ENCODE data around the gene SMG6.

The SMG6 gene

DNA sequence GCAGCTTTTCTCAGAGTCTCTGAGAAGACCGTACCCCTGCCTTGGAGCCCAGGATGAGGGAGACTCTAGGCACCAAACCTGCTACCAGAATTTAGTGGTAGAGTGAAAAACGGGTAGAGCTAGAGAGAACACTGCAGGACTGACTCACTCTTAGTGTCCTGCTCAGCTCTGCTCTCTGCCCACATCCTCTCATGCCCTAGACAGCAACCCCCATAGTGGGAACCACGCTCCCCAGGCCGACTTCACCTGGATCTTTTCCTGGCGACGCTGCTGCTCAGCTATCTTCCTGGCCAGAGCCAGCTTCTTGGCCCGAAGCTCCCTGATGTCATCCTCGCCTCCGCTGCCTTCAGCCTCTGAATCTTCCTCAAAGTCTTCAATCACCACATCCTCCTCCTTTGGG, 222.0 kb downstream of the SMG6 start:
- peaks cover 28% of the 10 kb centered on the region for H3K36me3 ChIP-seq (ENCODE audit: insufficient read depth, low read length)
- no peaks in the 10 kb centered on the region for H3K27me3 ChIP-seq (ENCODE audit: insufficient read depth, low read length)
- no peak overlapping the region for H3K27ac ChIP-seq (ENCODE audit: low read depth, low read length)
- H3K9ac ChIP-seq (ENCODE audit: low read depth, low read length) = no peak overlapping the region
- no peak overlapping the region for H3K4me3 ChIP-seq (ENCODE audit: low read length)
- H3K4me1 ChIP-seq (ENCODE audit: insufficient read depth, low read length) = no peaks in the 10 kb centered on the region
- 93% methylated on average over 9 of the region's 9 CpGs for WGBS
- H3K9me3 ChIP-seq (ENCODE audit: insufficient read depth, low read depth, low read length) = no peaks in the 10 kb centered on the region

DNA sequence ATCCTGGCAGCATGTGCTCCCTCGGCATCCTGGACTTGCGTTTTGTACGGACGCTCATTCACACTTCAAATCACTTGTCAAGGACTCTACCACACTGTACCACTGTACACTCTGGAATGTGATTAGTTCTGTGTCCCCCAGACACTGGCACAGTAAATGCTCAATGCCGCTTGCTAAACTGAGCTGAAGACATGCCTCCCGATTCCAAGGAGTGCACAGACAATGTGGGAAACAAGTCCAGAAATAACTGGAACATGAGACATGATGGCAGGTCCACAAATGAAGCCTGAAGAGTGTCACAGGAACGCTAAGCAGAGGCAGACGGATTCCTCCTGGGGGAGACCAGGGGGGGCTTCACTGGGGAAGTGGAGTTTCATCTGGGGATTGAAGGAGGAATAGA, 226.5 kb downstream of the SMG6 start:
- no peaks in the 10 kb centered on the region for H3K27me3 ChIP-seq (ENCODE audit: insufficient read depth, low read length)
- peaks cover 37% of the 10 kb centered on the region for H3K36me3 ChIP-seq (ENCODE audit: insufficient read depth, low read length)
- 95% methylated on average over 8 of the region's 8 CpGs for WGBS
- no peaks in the 10 kb centered on the region for H3K9me3 ChIP-seq (ENCODE audit: insufficient read depth, low read depth, low read length)
- H3K4me1 ChIP-seq (ENCODE audit: insufficient read depth, low read length) = peaks cover 5% of the 10 kb centered on the region; the same call in 1 of the 2 replicates
- no peak overlapping the region for H3K4me3 ChIP-seq (ENCODE audit: low read length)
- no peak overlapping the region for H3K9ac ChIP-seq (ENCODE audit: low read depth, low read length)
- no peak overlapping the region for H3K27ac ChIP-seq (ENCODE audit: low read depth, low read length)

DNA sequence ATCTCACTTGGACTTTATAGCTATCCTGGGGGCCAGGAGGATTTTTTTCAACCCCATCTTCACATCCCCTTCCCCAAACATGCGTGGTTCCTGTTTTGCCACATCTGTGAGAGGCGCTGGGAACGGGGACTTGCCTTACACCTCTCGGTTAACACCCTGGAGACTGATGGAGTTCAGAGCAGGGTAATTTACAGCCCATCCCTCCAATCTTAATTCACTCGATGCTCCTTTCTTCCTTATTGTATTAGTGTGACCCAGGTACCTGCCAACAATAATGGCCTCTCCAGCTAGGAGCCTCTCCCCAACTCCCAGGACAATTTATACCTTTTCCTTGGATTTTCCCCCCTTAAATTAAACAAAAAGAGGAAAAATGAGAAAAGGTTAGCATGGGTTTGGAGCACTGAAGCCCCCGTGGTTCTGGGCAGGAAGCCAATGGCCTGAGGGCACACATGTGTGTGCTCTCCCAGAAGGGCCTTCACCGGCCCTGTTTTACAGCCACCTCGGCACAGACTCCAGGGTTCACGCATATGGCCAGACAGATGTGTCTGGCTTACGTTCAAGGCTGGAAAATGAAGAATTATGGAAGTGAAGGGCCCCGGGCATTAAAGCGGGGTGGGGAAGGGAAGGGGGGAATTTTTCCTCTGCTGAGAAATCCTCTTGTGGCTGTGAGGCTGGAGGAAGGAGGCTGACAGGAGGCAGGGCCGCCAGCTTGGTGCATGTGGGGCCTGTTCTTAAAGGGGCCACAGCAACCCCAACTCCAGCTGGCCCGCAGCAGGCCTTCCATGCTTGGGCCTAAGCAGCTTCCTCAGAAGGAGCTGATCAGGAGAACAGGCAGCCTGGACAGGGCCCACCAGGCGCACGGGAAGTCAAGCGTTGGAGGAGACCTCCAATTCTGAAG, 227.2 kb downstream of the SMG6 start:
- WGBS = 93% methylated on average over 17 of the region's 17 CpGs
- Histone ChIP-seq H3K4me3 (ENCODE audit: low read length) (no peak overlapping the region), H3K27ac (ENCODE audit: low read depth, low read length) (no peak overlapping the region), H3K9ac (ENCODE audit: low read depth, low read length) (no peak overlapping the region), H3K36me3 (ENCODE audit: insufficient read depth, low read length) (peaks cover 36% of the 10 kb centered on the region), H3K27me3 (ENCODE audit: insufficient read depth, low read length) (no peaks in the 10 kb centered on the region), H3K9me3 (ENCODE audit: insufficient read depth, low read depth, low read length) (no peaks in the 10 kb centered on the region), H3K4me1 (ENCODE audit: insufficient read depth, low read length) (peaks cover 5% of the 10 kb centered on the region; the same call in 1 of the 2 replicates)

DNA sequence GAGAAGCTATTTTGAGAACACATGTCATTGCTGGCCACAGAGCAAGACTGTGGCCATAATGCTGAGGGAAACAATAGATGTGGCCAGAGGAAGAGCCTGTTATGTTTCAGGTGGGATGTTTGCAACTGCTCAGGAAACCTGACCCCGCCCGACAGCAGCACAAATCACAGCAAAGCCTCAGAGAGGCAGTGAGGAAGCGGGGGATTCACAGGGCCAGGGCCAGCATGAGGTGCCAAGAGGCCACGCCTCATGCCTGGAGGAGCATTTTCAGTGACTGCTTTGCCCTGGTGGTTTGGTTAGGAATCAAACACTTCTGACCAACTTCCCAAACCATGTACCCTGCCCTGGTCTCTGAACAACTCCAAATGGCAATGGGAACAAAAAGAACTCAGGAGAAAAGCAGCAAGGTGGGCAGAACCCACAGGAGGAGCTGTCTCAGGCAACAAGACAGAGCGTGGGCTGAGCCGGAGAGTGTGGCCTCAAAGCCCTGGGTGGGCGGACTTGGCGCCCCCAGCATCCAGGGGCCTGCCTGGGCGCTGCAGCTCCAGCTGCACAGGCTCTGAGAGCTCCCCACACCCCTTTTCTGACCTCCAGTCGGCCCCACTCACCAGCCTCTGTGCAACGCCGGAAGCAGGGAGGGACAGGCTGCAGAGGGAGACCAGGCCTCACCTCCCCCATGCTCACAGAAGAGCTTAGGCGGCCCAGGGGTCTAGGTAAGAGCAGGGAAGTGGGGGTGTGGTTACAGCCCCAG, 228.1 kb downstream of the SMG6 start:
- no peak overlapping the region for H3K9ac ChIP-seq (ENCODE audit: low read depth, low read length)
- WGBS = 89% methylated on average over 12 of the region's 13 CpGs
- no peaks in the 10 kb centered on the region for H3K9me3 ChIP-seq (ENCODE audit: insufficient read depth, low read depth, low read length)
- peaks cover 5% of the 10 kb centered on the region; the same call in 1 of the 2 replicates for H3K4me1 ChIP-seq (ENCODE audit: insufficient read depth, low read length)
- H3K4me3 ChIP-seq (ENCODE audit: low read length) = no peak overlapping the region
- no peaks in the 10 kb centered on the region for H3K27me3 ChIP-seq (ENCODE audit: insufficient read depth, low read length)
- no peak overlapping the region for H3K27ac ChIP-seq (ENCODE audit: low read depth, low read length)
- peaks cover 29% of the 10 kb centered on the region for H3K36me3 ChIP-seq (ENCODE audit: insufficient read depth, low read length)

DNA sequence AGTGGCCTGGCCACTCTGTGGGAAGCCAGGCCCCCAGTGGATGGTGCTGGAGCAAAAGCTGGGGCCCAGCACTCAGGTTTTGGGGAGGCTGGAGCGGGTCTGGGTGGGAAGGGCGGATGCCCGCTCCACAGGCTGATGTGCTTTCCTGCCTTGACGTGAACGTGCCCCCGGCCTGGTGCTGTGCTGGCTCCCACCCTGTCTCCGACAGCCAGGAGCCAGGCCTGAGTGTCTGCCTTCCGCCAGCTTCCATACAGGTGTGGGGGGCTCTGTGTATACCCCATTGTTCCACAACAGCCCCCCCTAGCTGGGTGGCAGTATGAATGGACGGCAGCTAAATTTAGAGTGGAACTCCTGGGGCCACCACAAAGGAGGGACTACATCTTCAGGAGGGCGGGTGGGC, 228.7 kb downstream of the SMG6 start:
- peaks cover 5% of the 10 kb centered on the region; the same call in 1 of the 2 replicates for H3K4me1 ChIP-seq (ENCODE audit: insufficient read depth, low read length)
- WGBS = 83% methylated on average over 10 of the region's 10 CpGs

DNA sequence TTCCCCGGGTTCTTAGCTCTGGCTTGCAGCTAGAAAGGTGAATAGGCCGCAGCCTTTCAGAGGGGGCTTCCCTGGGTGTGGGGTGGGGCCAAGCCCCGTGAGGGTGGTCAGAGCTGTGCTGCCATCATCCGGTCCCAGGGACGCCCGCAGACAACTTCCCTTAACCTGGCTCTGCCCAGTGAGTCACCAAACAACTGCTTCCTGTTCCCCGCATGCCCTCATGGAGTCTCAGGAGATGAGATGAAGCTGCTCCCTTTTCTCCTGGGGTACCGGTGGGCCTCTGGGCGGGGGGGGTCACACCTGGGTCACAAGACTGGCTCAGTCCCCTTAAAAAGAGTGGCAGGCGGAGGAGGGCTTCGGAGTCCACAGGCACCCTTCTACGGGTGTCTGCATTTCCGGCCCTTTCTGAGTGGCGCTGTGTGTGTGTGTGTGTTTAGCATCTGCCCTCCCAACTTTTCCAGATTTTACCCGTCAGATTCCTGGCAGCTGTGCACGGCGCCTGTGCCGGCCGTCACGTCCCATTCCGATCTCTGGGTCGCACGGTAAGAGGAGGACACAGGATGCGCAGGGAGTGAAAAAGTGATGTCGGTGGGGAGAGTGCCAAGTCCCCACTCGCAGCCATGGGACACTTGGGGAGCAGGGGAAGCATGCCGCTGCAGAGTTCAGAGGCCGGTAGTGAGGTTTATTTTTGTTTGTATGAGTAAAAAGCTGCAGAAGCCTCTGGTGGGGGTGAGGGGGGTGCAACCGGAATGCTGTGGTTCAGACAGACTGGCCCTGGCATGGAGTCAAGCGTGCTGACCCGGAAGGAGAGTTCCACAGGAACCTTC, 231.9 kb downstream of the SMG6 start:
- Histone ChIP-seq H3K27me3 (ENCODE audit: insufficient read depth, low read length) (no peaks in the 10 kb centered on the region), H3K27ac (ENCODE audit: low read depth, low read length) (no peak overlapping the region), H3K36me3 (ENCODE audit: insufficient read depth, low read length) (peaks cover 16% of the 10 kb centered on the region; the same call in 1 of the 2 replicates), H3K9ac (ENCODE audit: low read depth, low read length) (no peak overlapping the region), H3K9me3 (ENCODE audit: insufficient read depth, low read depth, low read length) (no peaks in the 10 kb centered on the region), H3K4me1 (ENCODE audit: insufficient read depth, low read length) (peaks cover 5% of the 10 kb centered on the region; the same call in 1 of the 2 replicates), H3K4me3 (ENCODE audit: low read length) (no peak overlapping the region)
- WGBS = 92% methylated on average over 31 of the region's 31 CpGs

More for the DNA sequence above, 228.7 kb downstream of the SMG6 start:
- Histone ChIP-seq H3K27ac (ENCODE audit: low read depth, low read length) (no peak overlapping the region), H3K9ac (ENCODE audit: low read depth, low read length) (no peak overlapping the region), H3K9me3 (ENCODE audit: insufficient read depth, low read depth, low read length) (no peaks in the 10 kb centered on the region), H3K36me3 (ENCODE audit: insufficient read depth, low read length) (peaks cover 27% of the 10 kb centered on the region), H3K27me3 (ENCODE audit: insufficient read depth, low read length) (no peaks in the 10 kb centered on the region), H3K4me3 (ENCODE audit: low read length) (no peak overlapping the region)

DNA sequence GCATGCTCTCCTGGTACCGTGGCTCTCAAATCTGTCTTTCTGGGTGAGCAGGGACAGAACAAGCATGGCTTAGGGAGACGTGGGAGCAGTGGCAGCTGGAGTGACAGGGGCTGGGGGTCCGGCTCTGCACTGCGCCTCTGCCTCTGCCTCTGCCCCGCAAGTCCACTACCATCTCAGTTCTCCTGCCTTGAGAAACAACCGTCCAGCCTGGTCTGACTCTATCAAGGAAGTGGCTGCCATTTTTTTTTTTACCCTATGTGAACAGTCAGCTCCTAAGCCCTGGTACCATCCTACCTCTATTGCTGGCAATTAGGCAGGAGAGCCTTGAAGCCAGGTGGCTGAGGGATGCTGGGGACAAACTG, 232.6 kb downstream of the SMG6 start:
- Histone ChIP-seq H3K9me3 (ENCODE audit: insufficient read depth, low read depth, low read length) (no peaks in the 10 kb centered on the region), H3K27me3 (ENCODE audit: insufficient read depth, low read length) (no peaks in the 10 kb centered on the region), H3K36me3 (ENCODE audit: insufficient read depth, low read length) (peaks cover 13% of the 10 kb centered on the region; the same call in 1 of the 2 replicates), H3K9ac (ENCODE audit: low read depth, low read length) (no peak overlapping the region), H3K27ac (ENCODE audit: low read depth, low read length) (no peak overlapping the region), H3K4me3 (ENCODE audit: low read length) (no peak overlapping the region), H3K4me1 (ENCODE audit: insufficient read depth, low read length) (peaks cover 5% of the 10 kb centered on the region; the same call in 1 of the 2 replicates)
- WGBS = 93% methylated on average over 6 of the region's 6 CpGs

DNA sequence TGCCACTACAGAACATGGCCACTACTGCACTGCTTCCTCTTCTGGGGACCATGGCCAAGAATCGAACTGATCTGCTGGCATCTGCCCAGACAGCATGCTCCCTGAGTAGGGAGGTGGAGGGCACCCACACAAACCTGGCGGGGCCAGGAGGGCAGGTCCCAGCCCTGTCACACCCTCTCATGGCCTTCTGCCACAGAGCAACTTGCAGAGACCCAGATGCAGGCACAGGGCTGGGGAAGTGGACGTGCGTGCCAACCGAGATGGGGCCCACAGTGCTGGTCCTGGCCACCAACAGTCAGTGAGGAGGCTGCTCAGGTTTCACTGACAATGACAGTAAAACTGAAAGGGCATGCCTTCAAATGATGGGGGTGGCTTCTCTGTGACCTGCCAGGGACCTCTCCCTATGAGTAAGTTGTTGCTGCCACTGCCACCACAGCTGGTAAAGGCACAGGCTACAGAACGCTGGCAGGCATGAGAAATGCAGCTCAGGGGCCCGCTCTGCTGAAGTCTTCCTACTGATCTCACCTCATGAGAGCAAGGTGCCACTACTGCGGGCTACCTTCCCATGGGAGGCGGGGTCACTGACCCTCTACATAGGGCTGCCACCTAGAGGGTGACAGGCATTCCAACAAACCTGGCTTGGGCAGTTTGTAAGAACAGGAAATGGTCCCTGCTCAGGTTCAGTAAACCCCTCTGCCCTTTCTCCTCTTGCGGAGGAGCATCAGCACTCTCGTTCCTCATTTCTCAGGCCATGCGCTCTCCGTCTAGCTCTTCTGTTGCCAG, 233.2 kb downstream of the SMG6 start:
- H3K4me3 ChIP-seq (ENCODE audit: low read length) = no peak overlapping the region
- WGBS = 82% methylated on average over 13 of the region's 13 CpGs
- H3K36me3 ChIP-seq (ENCODE audit: insufficient read depth, low read length) = peaks cover 13% of the 10 kb centered on the region; the same call in 1 of the 2 replicates
- no peak overlapping the region for H3K27ac ChIP-seq (ENCODE audit: low read depth, low read length)
- no peaks in the 10 kb centered on the region for H3K9me3 ChIP-seq (ENCODE audit: insufficient read depth, low read depth, low read length)
- no peak overlapping the region for H3K9ac ChIP-seq (ENCODE audit: low read depth, low read length)
- no peaks in the 10 kb centered on the region for H3K27me3 ChIP-seq (ENCODE audit: insufficient read depth, low read length)
- H3K4me1 ChIP-seq (ENCODE audit: insufficient read depth, low read length) = peaks cover 2% of the 10 kb centered on the region; the same call in 1 of the 2 replicates

DNA sequence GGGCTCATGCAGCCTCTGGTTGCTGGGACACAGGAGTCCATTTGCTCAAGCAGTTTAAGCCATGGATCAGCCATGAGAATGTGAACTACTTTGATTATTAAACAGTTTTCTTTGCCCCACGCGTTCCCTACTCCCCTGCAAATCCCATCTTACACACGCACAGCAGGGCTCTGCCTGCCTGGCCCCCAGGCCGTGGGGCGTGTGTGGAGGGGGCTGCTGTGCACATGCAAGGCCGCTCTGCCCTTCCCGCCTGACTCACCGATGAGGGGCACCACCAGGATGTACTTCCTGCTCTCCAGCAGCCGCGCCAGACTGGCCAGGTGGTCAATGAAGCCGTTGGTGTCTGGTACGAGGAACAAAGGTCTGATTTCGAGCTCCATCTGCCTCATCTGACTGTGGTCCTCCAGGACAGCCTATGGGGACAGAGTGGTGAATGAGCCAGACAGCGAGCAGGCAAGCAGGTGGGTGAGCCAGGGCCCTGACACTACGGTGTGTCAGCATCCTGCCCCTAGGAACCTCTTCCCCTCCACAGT, 235.0 kb downstream of the SMG6 start:
- WGBS = 86% methylated on average over 15 of the region's 15 CpGs
- Histone ChIP-seq H3K9me3 (ENCODE audit: insufficient read depth, low read depth, low read length) (no peaks in the 10 kb centered on the region), H3K27ac (ENCODE audit: low read depth, low read length) (no peak overlapping the region), H3K27me3 (ENCODE audit: insufficient read depth, low read length) (no peaks in the 10 kb centered on the region), H3K4me1 (ENCODE audit: insufficient read depth, low read length) (peaks cover 2% of the 10 kb centered on the region; the same call in 1 of the 2 replicates), H3K9ac (ENCODE audit: low read depth, low read length) (no peak overlapping the region), H3K4me3 (ENCODE audit: low read length) (no peak overlapping the region), H3K36me3 (ENCODE audit: insufficient read depth, low read length) (peaks cover 13% of the 10 kb centered on the region; the same call in 1 of the 2 replicates)

DNA sequence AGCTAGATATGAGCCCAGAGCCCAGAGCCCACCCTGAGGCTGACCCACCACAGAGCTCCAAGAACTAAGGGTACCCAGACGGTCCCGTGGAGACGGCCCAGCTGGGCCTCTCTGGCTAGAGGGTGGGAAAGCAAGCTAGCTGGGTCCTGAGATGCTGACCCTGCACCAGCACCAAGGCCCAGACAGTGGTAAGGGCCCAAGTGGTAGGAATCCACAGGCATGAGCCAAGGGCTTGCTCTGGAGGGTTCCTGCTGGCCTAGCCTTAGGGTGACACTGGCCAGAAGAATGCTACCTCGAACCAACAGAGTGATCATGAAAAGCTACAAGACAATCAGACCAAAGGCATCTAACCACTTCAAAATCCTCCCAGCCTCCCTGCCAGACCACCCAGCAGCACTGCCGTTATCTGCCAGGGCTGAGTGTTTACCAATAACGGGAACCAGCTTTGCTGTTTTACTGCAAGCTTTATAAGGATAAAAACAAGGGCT, 235.5 kb downstream of the SMG6 start:
- Histone ChIP-seq H3K36me3 (ENCODE audit: insufficient read depth, low read length) (peaks cover 13% of the 10 kb centered on the region; the same call in 1 of the 2 replicates), H3K27me3 (ENCODE audit: insufficient read depth, low read length) (no peaks in the 10 kb centered on the region), H3K9ac (ENCODE audit: low read depth, low read length) (no peak overlapping the region), H3K27ac (ENCODE audit: low read depth, low read length) (no peak overlapping the region), H3K4me3 (ENCODE audit: low read length) (no peak overlapping the region), H3K4me1 (ENCODE audit: insufficient read depth, low read length) (peaks cover 7% of the 10 kb centered on the region; the same call in 1 of the 2 replicates), H3K9me3 (ENCODE audit: insufficient read depth, low read depth, low read length) (no peaks in the 10 kb centered on the region)
- WGBS = 91% methylated on average over 6 of the region's 6 CpGs

Data from HUES64 (cell line).